ES-I3 (cell line): ENCODE measurements around the gene SYNDIG1.

Experiments used
- H3K36me3 ChIP-seq: 2 replicates; pipeline ENCODE4 v1.6.1; 2013; ENCODE audit warnings: mild to moderate bottlenecking, low read length, control low read depth, moderate library complexity; ENCODE audit not compliant: insufficient read depth
- H3K4me1 ChIP-seq: 2 replicates; pipeline ENCODE4 v1.6.1; 2013; ENCODE audit warnings: mild to moderate bottlenecking, control low read depth, low read length; ENCODE audit not compliant: insufficient read depth
- H3K9ac ChIP-seq: 2 replicates; pipeline ENCODE4 v1.6.1; 2013; ENCODE audit warnings: low read depth, mild to moderate bottlenecking, low read length, moderate library complexity
- H3K9me3 ChIP-seq: 2 replicates; pipeline ENCODE4 v1.6.1; 2013; ENCODE audit warnings: mild to moderate bottlenecking, low read length, moderate library complexity; ENCODE audit not compliant: control insufficient read depth, insufficient read depth

The SYNDIG1 gene

DNA sequence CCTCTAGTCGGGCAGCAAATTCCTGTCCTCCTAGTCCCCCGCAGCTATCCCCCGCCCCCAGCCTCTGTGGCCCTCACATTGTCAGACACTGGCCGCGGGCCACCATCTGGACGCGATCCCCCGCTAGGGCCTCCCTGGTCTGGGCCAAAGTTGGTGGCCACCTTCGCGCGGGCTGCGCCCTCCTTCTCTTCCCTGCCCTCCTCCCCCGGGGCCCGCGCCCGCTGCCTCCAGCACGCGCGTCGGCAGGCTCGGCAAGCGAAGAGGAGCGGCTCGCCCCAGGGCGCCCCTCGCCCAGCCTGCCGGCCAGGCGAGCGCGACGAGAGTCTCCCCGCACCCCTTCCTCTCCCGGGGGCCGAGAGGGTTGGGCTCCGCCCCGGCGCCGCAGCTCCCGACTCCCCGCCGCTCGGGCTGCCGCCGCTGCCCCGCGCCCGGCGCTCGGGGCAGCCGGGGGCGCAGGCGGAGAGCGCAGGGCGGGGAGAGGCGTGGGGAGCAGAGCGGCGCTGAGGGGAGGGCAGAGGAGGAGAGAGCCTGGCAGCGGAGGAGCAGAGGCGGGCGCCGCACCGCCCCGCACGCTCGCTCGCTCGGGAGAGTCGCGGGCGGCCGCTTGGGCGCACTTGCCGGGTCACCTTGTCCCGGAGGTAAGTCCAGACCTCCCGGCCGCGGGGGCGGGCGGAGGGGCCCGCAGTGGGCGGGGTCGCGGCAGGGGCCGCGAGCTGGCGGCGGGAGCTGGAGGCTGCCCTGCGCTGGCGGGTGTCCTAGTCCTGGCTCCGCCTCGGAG, at the start of gene SYNDIG1:
SYNDIG1 (plus strand) TSS at position 514 of the 778 bp plus-strand sequence. CDS start 73,469 bp downstream, outside the sequence.
- no peaks in the 10 kb centered on the region for H3K9me3 ChIP-seq
- peak within 1 kb of the TSS; percentile 75 for H3K9ac ChIP-seq
- no peaks in the 10 kb centered on the region for H3K36me3 ChIP-seq
- H3K4me1 ChIP-seq: peaks cover 7% of the 10 kb centered on the region

DNA sequence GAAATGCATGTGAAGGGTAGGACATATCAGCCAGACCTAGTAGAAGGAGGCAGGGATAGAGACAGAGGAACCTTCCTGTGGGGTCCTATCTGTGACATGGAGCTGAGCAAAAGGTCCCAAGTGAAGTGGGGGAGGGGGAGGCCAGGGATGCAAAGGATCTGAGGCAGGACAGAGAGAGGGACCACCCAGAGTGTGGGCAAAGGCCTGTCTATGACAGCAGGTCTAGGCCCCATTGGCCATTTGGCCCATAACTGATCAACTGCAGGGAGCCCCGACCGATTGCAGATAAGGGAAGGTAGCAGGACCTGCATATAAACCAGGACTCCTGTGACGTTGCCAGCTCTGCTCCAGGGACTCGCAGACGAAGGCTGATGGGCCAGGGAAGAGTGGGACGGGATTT, 49.6 kb upstream of the SYNDIG1 start:
- peaks cover 5% of the 10 kb centered on the region; the same call in 1 of the 2 replicates for H3K4me1 ChIP-seq
- H3K9me3 ChIP-seq: peaks cover 5% of the 10 kb centered on the region
- no peaks in the 10 kb centered on the region for H3K36me3 ChIP-seq
- H3K9ac ChIP-seq: no peak overlapping the region

DNA sequence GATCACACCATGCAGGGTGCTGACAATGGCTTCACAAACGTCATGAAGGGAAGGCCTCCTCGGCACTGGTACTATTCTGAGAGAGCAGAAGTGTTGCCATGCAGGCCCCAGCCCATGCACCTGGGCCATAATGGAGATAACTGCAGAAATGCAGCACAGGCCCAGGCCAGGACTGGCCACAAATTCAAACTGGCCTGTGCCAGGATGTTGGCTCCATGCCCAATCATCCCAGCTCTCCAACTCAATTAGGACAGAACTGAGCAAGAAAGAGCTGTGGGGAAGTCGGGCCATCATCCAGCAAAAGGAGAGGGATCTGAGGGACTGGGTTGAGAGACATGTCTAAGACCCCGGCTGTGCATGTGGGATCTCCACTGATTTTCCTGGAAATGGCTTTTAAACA, 48.9 kb upstream of the SYNDIG1 start:
- H3K4me1 ChIP-seq: peaks cover 5% of the 10 kb centered on the region; the same call in 1 of the 2 replicates
- H3K36me3 ChIP-seq: no peaks in the 10 kb centered on the region
- H3K9ac ChIP-seq: no peak overlapping the region
- H3K9me3 ChIP-seq: peaks cover 3% of the 10 kb centered on the region; the same call in 1 of the 2 replicates

DNA sequence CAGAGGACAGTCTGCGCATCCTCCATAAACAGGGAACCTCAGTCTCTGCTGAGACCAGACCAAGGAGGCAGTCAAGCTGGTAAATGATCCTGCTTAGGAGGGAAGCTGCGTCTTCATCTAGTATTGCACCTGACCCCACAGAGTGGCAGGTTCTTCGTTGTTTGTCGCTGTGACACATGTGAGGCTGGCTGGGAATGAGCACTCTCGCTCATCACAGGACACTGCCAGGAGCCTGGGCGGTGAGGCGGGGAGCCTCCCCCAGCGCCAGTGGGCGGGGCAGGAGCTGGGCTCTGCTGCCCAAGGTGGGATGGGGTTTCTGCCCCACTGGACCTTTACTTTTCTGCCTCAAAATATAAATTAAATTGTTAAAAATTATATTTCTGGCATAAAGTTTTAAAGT, 48.4 kb upstream of the SYNDIG1 start:
- Histone ChIP-seq H3K36me3 (no peaks in the 10 kb centered on the region), H3K9me3 (peaks cover under 1% of the 10 kb centered on the region; the same call in 1 of the 2 replicates), H3K9ac (no peak overlapping the region), H3K4me1 (peaks cover 5% of the 10 kb centered on the region; the same call in 1 of the 2 replicates)

DNA sequence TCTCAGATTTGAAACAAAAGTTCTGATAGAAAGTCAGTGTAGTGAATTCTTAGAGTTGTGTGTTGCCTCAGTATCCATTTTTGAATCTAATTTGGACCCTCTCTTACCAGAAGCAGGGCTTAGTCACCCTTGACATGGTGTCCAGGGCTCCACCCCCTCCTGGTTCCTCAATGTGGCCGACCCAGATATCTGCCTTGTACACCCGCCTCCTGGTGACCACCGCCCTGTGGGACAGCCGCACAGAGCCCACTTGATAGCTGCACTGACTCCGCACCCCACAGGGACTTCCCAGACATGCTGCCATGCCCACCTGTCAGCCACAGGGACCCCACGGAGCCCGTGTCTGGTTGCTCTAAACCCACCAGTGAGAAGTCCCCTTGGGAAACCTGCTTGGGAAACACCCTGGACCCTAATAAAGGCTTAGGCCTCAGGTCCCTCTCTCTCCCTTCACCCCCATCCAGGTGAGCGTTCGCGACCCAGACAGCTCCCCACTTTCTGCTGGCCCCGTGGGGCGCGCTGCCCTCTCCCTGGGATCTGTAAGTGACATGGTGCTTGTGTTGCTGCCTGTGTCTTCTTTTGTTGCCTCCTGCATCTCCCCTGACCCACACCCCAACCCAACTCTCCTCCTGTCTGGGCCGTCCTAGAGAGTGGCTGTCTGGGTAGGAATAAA, 47.2 kb upstream of the SYNDIG1 start:
- H3K9ac ChIP-seq: no peak overlapping the region
- H3K36me3 ChIP-seq: no peaks in the 10 kb centered on the region
- H3K4me1 ChIP-seq: peaks cover 5% of the 10 kb centered on the region; the same call in 1 of the 2 replicates
- no peaks in the 10 kb centered on the region for H3K9me3 ChIP-seq

DNA sequence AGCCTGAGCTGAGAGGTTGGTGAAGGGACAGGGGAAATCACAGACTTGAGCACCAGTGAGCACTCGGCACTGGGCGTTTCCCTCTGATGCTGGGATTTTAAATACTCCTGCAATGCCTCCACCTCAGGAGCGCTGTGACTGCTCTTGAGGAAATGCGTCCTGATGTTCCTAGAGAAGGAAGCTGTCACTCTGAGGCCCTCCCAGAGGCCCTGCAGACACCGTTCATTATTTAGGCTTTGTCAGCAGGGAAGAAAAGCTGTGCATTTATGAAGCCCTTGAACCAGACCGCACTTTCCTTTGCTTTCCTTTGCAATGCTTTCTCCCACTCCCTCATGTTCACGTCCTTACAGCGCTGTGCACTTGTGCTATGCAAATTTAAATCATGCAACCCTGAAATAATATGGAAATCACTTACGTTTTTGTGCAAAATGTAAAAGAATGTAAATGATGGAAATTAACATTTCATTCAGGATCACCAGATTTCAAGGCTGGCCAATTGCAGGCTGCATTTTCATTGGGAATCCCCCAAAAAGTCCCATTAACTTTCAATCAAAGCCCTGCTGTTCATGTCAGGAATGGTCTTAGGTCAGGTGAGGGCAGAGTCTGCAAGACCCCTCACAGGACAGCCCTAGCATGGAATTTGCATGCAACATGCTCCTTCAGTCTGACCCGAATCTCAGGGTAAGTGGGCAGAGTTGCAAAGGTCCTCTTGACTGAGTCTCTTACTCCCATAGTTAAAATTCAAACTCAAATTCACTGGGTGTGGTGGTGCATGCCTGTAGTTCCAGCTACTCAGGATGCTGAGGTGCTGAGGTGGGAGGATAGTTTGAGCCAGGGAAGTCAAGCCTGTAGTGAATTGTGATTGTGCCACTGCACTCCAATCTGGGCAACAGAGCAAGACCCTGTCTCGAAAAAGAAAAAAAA, 45.8 kb upstream of the SYNDIG1 start:
- no peaks in the 10 kb centered on the region for H3K36me3 ChIP-seq
- no peak overlapping the region for H3K9ac ChIP-seq
- H3K9me3 ChIP-seq: no peaks in the 10 kb centered on the region
- peaks cover 5% of the 10 kb centered on the region; the same call in 1 of the 2 replicates for H3K4me1 ChIP-seq

DNA sequence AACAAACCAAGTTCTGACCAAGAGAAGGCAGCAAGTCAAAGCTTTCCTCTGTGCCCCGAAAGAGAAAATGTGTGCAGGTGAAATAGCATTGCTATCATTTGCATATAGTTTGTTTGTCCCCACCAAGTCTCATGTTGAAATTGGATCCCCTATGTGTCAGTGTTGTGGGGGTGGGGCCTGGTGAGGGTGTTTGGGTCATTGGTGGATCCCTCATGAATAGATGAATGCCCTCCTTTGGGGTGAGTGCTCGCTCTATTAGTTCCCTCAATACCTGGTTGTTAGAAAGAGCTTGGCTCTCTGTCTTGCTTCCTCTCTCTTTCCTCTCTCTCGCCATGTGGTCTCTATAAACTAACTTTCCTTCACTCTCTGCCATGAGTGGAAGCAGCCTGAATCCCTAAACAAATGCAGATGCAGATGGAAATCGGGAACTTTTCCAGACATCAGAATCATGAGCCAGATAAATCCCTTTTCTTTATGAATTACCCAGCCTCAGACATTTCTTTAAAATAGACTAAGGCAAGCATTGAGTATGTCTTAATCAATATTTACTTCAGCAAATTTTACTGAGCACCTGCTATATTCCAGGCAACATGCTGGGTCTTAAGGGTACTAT, 43.8 kb upstream of the SYNDIG1 start:
- Histone ChIP-seq H3K4me1 (peaks cover 5% of the 10 kb centered on the region; the same call in 1 of the 2 replicates), H3K9me3 (no peaks in the 10 kb centered on the region), H3K9ac (no peak overlapping the region), H3K36me3 (no peaks in the 10 kb centered on the region)

DNA sequence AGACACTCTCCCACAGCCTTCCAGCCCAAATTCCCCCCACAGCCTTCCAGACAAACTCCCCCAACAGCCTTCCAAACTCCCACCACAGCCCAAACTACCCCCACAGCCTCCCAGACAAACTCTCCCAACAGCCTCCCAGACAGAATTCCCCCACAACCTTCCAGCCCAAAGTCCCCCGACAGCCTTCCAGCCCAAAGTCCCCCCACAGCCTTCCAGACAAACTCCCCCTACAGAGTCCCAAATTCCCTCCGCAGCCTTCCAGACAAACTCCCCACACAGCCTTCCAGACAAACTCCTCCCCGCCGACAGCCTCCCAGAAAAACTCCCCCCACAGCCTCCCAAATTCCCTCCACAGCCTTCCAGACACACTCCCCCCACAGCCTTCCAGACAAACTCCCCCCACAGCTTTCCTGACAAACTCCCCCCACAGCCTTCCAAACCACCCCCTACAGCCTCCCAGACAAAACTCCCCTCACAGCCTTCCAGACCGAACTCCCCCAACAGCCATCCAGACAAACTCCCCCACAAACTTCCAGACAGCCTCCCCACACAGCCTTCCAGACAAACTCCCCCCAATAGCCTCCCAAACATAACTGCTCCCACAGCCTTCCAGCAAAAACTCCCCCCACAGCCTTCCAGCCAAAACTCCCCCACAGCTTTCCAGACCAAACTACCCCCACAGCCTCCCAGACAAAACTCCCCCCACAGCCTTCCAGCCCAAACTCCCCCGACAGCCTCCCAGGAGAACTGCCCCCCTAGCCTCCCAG, 38.0 kb upstream of the SYNDIG1 start:
- no peaks in the 10 kb centered on the region; the same call in 1 of the 2 replicates for H3K4me1 ChIP-seq
- H3K9me3 ChIP-seq: no peaks in the 10 kb centered on the region
- no peak overlapping the region for H3K9ac ChIP-seq
- no peaks in the 10 kb centered on the region for H3K36me3 ChIP-seq

DNA sequence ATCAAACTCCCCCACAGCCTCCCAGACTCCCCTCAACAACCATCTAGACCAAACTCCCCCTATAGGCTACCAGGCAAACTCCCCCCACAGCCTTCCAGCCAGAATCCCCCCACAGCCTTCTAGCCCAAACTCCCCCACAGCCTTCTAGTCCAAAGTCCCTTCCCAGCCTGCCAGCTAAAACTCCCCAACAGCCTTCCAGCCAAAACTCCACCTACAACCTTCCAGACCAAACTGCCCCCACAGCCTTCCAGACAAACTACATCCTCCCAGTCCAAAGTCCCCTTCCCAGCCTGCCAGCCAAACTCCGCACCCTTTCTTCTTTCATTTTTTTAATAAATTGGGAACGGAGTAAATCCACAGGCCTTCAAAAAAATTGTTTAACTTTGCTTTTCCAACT, 37.4 kb upstream of the SYNDIG1 start:
- Histone ChIP-seq H3K9me3 (no peaks in the 10 kb centered on the region), H3K36me3 (no peaks in the 10 kb centered on the region), H3K9ac (no peak overlapping the region), H3K4me1 (no peaks in the 10 kb centered on the region; the same call in 1 of the 2 replicates)

DNA sequence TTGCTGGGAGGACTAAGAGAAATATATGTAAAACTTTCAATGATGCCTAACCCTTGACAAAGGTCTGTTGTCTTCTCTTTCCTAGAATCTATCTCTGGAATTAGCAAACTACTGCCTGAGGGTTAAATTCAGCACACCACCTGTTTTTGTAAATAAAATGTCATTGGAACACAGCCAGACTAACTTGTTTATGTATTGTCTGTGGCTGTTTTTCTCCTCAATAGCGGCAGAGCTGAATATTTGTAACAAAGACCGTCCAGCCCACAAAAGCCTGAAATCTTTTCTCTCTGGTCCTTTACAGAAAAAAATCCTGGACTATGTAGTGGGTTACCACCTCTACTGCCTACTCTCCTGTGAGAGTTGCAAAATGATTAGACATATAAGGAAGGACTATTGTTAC, 33.3 kb upstream of the SYNDIG1 start:
- H3K4me1 ChIP-seq: no peaks in the 10 kb centered on the region; the same call in 1 of the 2 replicates
- H3K36me3 ChIP-seq: no peaks in the 10 kb centered on the region
- H3K9ac ChIP-seq: no peak overlapping the region
- H3K9me3 ChIP-seq: no peaks in the 10 kb centered on the region

DNA sequence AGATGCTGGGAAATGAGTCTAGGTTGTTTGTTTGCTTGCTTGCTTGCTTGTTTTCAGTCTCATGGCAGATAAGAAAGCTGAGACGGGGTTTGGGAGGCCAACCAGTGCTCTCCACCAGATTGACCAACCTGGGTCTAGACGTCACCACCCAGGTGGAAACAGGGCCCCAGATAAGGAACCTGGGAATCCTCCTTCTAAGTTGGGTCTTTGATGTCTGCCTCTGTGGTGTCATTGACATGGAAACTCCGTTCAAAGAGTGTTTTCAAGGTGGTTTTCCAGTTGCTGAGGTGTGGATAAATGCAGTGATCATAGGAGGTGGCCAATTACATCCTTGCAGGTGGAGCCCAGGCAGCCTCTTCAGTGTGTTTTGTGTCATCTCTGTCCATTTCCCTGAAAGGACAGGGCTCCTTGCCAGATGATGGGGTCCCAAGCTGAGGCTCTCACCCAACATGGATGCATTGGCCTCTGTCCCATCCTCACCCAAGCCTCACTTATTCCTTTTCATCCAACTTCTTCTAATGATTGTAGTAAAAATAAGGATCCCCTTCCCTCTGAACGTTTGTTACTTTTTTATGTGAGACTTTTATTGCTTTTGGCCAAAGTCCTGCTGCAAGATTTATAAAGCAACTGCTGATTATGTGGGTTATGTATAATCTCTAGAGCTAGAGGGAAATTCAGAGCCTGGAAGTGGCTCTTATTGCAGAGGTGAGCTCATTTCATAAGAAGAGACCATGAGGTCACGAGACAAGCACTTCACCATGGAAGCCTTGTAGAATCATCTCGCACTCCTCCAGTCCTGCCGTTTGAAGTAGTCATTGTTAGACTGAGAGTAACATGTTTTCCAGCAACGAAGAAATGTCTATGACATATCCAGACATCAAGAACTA, 32.0 kb upstream of the SYNDIG1 start:
- Histone ChIP-seq H3K9me3 (no peaks in the 10 kb centered on the region), H3K36me3 (no peaks in the 10 kb centered on the region), H3K4me1 (0 out of 2 replicates have a peak, but pooled peaks cover under 1% of the 10 kb centered on the region), H3K9ac (no peak overlapping the region)

DNA sequence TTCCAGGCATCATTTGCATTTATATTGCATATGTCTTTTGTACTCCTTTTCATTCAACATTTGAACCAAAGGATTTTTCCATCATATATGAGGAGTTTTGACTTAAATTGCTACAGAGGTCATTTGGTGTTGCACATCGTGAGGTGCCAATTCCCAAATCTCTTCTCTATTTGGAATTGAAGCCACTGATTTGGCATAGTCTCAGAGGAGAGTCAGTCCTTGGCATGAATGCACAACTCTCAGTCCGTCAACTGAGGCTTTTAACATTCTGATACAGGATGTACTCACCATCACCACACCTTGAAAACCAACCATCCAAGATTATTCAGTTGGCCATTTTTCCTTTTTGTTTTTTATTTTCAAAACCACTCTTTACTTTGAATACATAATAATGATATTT, 31.1 kb upstream of the SYNDIG1 start:
- Histone ChIP-seq H3K9me3 (no peaks in the 10 kb centered on the region), H3K9ac (no peak overlapping the region), H3K36me3 (no peaks in the 10 kb centered on the region), H3K4me1 (peaks cover 9% of the 10 kb centered on the region)
